ENCODE measurements around the gene SNX19.
"Not testable (repeated sequence)": the region's sequence is repeated elsewhere in the genome, so short reads cannot be mapped to it uniquely, and the experiment has no call there.

SNX19 gene

GRCh38 chr11:130871616-130872015 is 44.7 kb downstream of the SNX19 start:
- no peak for DNase-seq

- no peak for DNase-seq
Observed at GRCh38 chr11:130868721-130869390, 47.4 kb downstream of the SNX19 start.

- no peak for DNase-seq
Observed at GRCh38 chr11:130868086-130868710, 48.1 kb downstream of the SNX19 start.

- no peak for DNase-seq
Observed at GRCh38 chr11:130866831-130867230, 49.4 kb downstream of the SNX19 start.

- no peak for DNase-seq
Observed at GRCh38 chr11:130865774-130866114, 50.5 kb downstream of the SNX19 start.

GRCh38 chr11:130865091-130865773 is 51.0 kb downstream of the SNX19 start:
- DNase-seq: no peak

- peak; percentile 98 for DNase-seq
Observed at GRCh38 chr11:130861902-130862860, 54.1 kb downstream of the SNX19 start.

- DNase-seq: no peak
Observed at GRCh38 chr11:130861283-130861682, 55.0 kb downstream of the SNX19 start.

GRCh38 chr11:130859886-130860285 is 56.4 kb downstream of the SNX19 start:
- no peak for DNase-seq

- DNase-seq: no peak
Observed at GRCh38 chr11:130858215-130858614, 58.1 kb downstream of the SNX19 start.

- DNase-seq: not testable (repeated sequence)
Observed at GRCh38 chr11:130855707-130856106, 60.6 kb downstream of the SNX19 start.

GRCh38 chr11:130854483-130854882 is 61.8 kb downstream of the SNX19 start:
- DNase-seq: no peak

GRCh38 chr11:130852589-130852988 is 63.7 kb downstream of the SNX19 start:
- DNase-seq: no peak

- DNase-seq: no peak
Observed at GRCh38 chr11:130850185-130850944, 65.9 kb downstream of the SNX19 start.

- no peak for DNase-seq
Observed at GRCh38 chr11:130849215-130849568, 67.1 kb downstream of the SNX19 start.

- no peak for DNase-seq
Observed at GRCh38 chr11:130848361-130849214, 67.7 kb downstream of the SNX19 start.

- DNase-seq: no peak
Observed at GRCh38 chr11:130847517-130847916, 68.8 kb downstream of the SNX19 start.

- no peak for DNase-seq
Observed at GRCh38 chr11:130846606-130847005, 69.7 kb downstream of the SNX19 start.

- DNase-seq: no peak
Observed at GRCh38 chr11:130842001-130842400, 74.3 kb downstream of the SNX19 start.

GRCh38 chr11:130840679-130841078 is 75.6 kb downstream of the SNX19 start:
- no peak for DNase-seq

- DNase-seq: peak; percentile 47
Observed at GRCh38 chr11:130839981-130840666, 76.2 kb downstream of the SNX19 start.

Measured in eye (tissue), 1 donor.